Smooth muscle cell (in vitro differentiated cells): ENCODE measurements around the gene TMEM238. TPM values are rescaled to one million over a fixed set of nuclear protein-coding genes. Genes with fewer than 3 reads are reported as not detected.

Experiments used
- DNase-seq: peaks from one replicate; lab custom pipeline; 2025; ENCODE audit not compliant: unreplicated experiment; lab: John Stamatoyannopoulos, UW
- H2AFZ ChIP-seq: fragments of 200-600 bp; sonication (generic); 2 replicates; pipeline ENCODE4 v1.6.0; 2016; ENCODE audit warnings: antibody characterized with exemption, low read depth, mild to moderate bottlenecking
- H3F3A ChIP-seq: fragments of 200-600 bp; sonication (generic); 2 replicates; pipeline ENCODE4 v1.6.0; 2017; ENCODE audit warnings: antibody characterized with exemption, low read depth
- H3K27ac ChIP-seq: fragments of 200-600 bp; sonication (generic); 2 replicates; pipeline ENCODE4 v1.5.1; 2016; ENCODE audit warnings: low read depth, mild to moderate bottlenecking
- H3K27me3 ChIP-seq: fragments of 200-600 bp; sonication (generic); 2 replicates; pipeline ENCODE4 v1.6.1; 2016; ENCODE audit warnings: low read depth, mild to moderate bottlenecking
- H3K36me3 ChIP-seq: fragments of 200-600 bp; sonication (generic); 2 replicates; pipeline ENCODE4 v1.5.1; 2016; ENCODE audit warnings: low read depth
- H3K4me1 ChIP-seq: fragments of 200-600 bp; sonication (generic); 2 replicates; pipeline ENCODE4 v1.5.1; 2016; ENCODE audit warnings: low read depth
- H3K4me2 ChIP-seq: fragments of 200-600 bp; sonication (generic); 2 replicates; pipeline ENCODE4 v1.6.0; 2016; ENCODE audit warnings: mild to moderate bottlenecking
- H3K4me3 ChIP-seq: fragments of 200-600 bp; sonication (generic); 2 replicates; pipeline ENCODE4 v1.5.1; 2016; ENCODE audit warnings: mild to moderate bottlenecking
- H3K79me2 ChIP-seq: fragments of 200-600 bp; sonication (generic); 2 replicates; pipeline ENCODE4 v1.6.0; 2016; ENCODE audit warnings: low read depth, mild to moderate bottlenecking
- H3K9ac ChIP-seq: fragments of 200-600 bp; sonication (generic); 2 replicates; pipeline ENCODE4 v1.6.0; 2016; ENCODE audit warnings: low read depth
- H3K9me3 ChIP-seq: fragments of 200-600 bp; sonication (generic); replicated peaks from 2 replicates; pipeline ENCODE4 v1.5.1; 2016; ENCODE audit warnings: low read depth
- H4K20me1 ChIP-seq: fragments of 200-600 bp; sonication (generic); 2 replicates; pipeline ENCODE4 v1.6.0; 2016; ENCODE audit warnings: low read depth
- WGBS: methylation state at CpG from one replicate; pipeline ENCODE4 v1.1.7; 2016; ENCODE audit warnings: low lambda C conversion rate; 5-methylcytosine and 5-hydroxymethylcytosine counted together
- polyA plus RNA-seq: library from polyadenylated mRNA; unstranded; fragments of >200 nt; fragmentation: Nextera tagmentation; extraction: Ambion mirVana; gene quantifications from 2 replicates; pipeline ENCODE4 v1.2.1, GENCODE V29; 2016
- total RNA-seq: library from RNA; depleted of rRNA; stranded (reverse); fragments of >200 nt; gene quantifications from 2 replicates; pipeline ENCODE4 v1.2.3, GENCODE V29; 2014
- TF ChIP-seq, protein P1 (sequence below): fragments of 200-600 bp; sonication (generic); IDR thresholded peaks from 2 replicates; pipeline ENCODE4 v1.5.1; 2017; ENCODE audit warnings: borderline replicate concordance, mild to moderate bottlenecking, antibody characterized with exemption; ENCODE audit not compliant: insufficient read depth, poor library complexity, severe bottlenecking

Gene TMEM238
- total and polyA plus RNA-seq, 2 experiments from 2014 or later, result 2.6 to 3.3 TPM

DNA sequence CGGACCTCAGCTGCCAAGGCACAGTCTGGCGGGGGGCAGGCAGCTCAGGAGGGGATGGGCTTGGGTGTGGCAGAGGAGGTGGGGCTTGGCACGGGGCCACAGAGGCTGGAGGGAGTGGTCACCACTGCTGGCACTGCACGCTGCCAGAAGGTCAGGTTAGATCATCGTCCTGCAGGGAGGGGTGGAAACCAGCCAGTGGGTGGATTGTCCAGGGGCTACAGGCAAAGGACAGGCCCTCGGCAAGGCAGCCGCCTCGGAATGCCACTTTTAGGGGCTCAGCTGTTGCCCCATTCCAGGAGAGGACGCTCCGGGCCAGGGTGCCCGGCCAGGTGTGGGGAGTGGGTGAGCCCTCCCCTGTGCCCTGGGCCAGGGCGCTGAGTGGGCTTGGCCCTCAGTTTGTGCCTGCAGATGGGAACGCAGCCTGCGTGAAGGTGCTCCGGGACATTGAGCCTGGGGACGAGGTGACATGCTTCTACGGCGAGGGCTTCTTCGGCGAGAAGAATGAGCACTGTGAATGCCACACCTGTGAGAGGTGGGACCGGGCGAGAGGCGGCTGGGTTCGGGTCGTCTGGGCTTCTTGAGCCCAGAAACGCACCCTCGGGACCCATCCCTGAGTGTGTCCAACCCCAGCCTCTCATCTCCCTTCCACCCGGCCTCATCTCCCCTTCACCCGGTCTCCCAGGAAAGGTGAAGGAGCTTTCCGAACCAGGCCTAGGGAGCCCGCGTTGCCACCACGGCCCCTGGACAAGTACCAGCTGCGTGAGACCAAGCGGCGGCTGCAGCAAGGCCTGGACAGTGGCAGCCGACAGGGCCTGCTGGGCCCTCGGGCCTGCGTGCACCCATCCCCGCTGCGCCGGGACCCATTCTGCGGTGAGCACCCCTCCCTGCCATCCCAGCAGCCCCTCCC, 38.0 kb downstream of the TMEM238 start:
- H3K79me2 ChIP-seq, result peaks cover 5% of the 10 kb centered on the region
- WGBS, result 90% methylated on average over 41 of the region's 43 CpGs
- no peak overlapping the region for H3K4me2 ChIP-seq
- TF ChIP-seq, protein P1, sequence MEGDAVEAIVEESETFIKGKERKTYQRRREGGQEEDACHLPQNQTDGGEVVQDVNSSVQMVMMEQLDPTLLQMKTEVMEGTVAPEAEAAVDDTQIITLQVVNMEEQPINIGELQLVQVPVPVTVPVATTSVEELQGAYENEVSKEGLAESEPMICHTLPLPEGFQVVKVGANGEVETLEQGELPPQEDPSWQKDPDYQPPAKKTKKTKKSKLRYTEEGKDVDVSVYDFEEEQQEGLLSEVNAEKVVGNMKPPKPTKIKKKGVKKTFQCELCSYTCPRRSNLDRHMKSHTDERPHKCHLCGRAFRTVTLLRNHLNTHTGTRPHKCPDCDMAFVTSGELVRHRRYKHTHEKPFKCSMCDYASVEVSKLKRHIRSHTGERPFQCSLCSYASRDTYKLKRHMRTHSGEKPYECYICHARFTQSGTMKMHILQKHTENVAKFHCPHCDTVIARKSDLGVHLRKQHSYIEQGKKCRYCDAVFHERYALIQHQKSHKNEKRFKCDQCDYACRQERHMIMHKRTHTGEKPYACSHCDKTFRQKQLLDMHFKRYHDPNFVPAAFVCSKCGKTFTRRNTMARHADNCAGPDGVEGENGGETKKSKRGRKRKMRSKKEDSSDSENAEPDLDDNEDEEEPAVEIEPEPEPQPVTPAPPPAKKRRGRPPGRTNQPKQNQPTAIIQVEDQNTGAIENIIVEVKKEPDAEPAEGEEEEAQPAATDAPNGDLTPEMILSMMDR, result no peak
- H3K4me3 ChIP-seq, result no peak overlapping the region
- no peaks in the 10 kb centered on the region for H3K9me3 ChIP-seq
- no peak overlapping the region for H2AFZ ChIP-seq
- H3K9ac ChIP-seq, result no peak overlapping the region
- H3K36me3 ChIP-seq, result no peaks in the 10 kb centered on the region
- H3K27ac ChIP-seq, result no peak overlapping the region
- no peaks in the 10 kb centered on the region for H3K27me3 ChIP-seq
- peaks cover 13% of the 10 kb centered on the region for H3K4me1 ChIP-seq
- peaks cover 8% of the 10 kb centered on the region for H4K20me1 ChIP-seq
- DNase-seq, result no peak
- no peaks in the 10 kb centered on the region for H3F3A ChIP-seq

DNA sequence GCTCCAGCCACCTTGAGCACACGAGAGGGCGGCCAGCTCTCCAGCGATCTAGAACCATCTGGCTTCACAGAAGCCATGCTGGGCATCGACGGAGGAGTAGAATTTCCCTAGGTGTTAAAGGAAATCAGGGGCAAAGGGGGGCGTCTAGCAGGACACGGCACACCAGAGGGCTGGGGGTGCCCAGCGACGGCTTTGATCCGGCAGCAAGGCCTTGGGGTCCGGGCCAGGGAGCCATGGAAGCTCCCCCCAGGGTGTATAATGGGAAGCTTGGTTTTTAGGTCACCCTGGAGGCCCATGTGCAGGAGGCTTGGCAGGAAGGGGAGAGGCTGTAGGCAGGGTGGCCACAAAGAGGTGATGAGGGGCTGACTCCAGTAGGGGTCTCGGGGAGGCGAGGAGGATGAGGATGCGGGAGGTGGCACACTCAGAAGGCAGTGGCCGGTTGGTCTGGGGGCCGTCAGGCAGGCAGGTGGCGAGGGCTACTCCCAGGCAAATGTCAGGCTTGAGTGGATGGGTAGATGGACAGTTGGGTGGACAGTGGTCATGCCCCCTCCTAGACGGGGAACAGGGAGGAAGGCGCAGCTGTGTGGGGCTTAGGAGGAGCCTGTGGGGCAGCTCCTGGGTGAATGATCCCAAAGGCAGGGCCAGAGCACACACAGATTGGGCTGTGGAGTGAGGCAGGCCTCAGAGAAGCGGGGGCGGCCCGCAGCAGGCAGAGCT, 38.8 kb downstream of the TMEM238 start:
- H3K4me2 ChIP-seq, result no peak overlapping the region
- no peaks in the 10 kb centered on the region for H3K36me3 ChIP-seq
- peaks cover 14% of the 10 kb centered on the region for H3K79me2 ChIP-seq
- H3K4me3 ChIP-seq, result no peak overlapping the region
- H3K4me1 ChIP-seq, result peaks cover 13% of the 10 kb centered on the region
- TF ChIP-seq, protein P1, result no peak
- DNase-seq, result no peak
- no peak overlapping the region for H2AFZ ChIP-seq
- no peak overlapping the region for H3K9ac ChIP-seq
- H3K27ac ChIP-seq, result no peak overlapping the region
- H3K27me3 ChIP-seq, result no peaks in the 10 kb centered on the region
- H4K20me1 ChIP-seq, result peaks cover 12% of the 10 kb centered on the region
- no peaks in the 10 kb centered on the region for H3K9me3 ChIP-seq
- H3F3A ChIP-seq, result no peaks in the 10 kb centered on the region
- 94% methylated on average over 21 of the region's 22 CpGs for WGBS

DNA sequence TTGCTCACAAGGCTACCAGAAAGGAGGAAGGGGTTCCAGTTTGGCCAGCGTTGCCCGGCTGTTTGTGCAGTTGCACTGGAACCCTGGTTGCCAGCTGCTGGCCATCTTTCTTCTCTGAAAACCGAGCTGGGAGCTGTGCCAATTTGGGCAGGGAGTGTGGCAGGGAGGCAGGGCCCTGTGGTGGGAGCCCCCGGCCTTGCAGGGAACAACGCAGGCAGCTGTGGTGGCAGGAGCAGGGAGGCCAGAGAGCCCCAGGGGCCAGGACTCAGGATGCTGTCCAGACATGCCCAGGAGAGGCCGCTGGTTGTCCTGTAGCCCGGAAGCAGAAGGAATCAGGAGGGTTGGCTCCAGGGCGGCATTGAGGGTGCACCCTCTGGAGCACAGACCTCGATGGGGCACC, 39.6 kb downstream of the TMEM238 start:
- H3K79me2 ChIP-seq, result peaks cover 15% of the 10 kb centered on the region
- H3K4me2 ChIP-seq, result no peak overlapping the region
- H3K27me3 ChIP-seq, result no peaks in the 10 kb centered on the region
- TF ChIP-seq, protein P1, result no peak
- H3K9me3 ChIP-seq, result no peaks in the 10 kb centered on the region
- no peak overlapping the region for H3K9ac ChIP-seq
- no peak for DNase-seq
- H3K4me3 ChIP-seq, result no peak overlapping the region
- peaks cover 12% of the 10 kb centered on the region for H4K20me1 ChIP-seq
- no peaks in the 10 kb centered on the region for H3F3A ChIP-seq
- H2AFZ ChIP-seq, result no peak overlapping the region
- 77% methylated on average over 9 of the region's 9 CpGs for WGBS
- H3K36me3 ChIP-seq, result no peaks in the 10 kb centered on the region
- no peak overlapping the region for H3K27ac ChIP-seq
- peaks cover 13% of the 10 kb centered on the region for H3K4me1 ChIP-seq
